PC-9 (cell line): Measurements from ENCODE around the gene SPRYD7.

ENCODE experiments used
- CTCF ChIP-seq: fragments of 200-600 bp; sonication (generic); conservative IDR thresholded peaks from 2 replicates; pipeline ENCODE4 v1.6.1; 2017; ENCODE audit warnings: mixed run types, antibody characterized with exemption, mild to moderate bottlenecking, moderate library complexity
- EZH2 ChIP-seq: fragments of 200-600 bp; sonication (generic); IDR thresholded peaks from 2 replicates; pipeline ENCODE4 v1.8.0; 2017; ENCODE audit warnings: antibody characterized with exemption, low read depth

- TF ChIP-seq CTCF (no peak), EZH2 (no peak)
Measured at GRCh38 chr13:49980266-49980665, 44.1 kb upstream of the SPRYD7 start.
